ENCODE measurements around the gene ZNF215.
"Not testable (repeated sequence)": the region's sequence is repeated elsewhere in the genome, so short reads cannot be mapped to it uniquely, and the experiment has no call there.

ZNF215 gene

GRCh38 chr11:6943131-6943530, 16.9 kb downstream of the ZNF215 start:
- DNase-seq, result no peak

GRCh38 chr11:6954248-6954647, 28.0 kb downstream of the ZNF215 start:
- DNase-seq, result not testable (repeated sequence)

- no peak for DNase-seq
These were observed 35.9 kb downstream of the ZNF215 start for GRCh38 chr11:6962141-6962540.

- no peak for DNase-seq
These were observed 36.4 kb downstream of the ZNF215 start for GRCh38 chr11:6962673-6963072.

GRCh38 chr11:6968816-6969215, 42.6 kb downstream of the ZNF215 start:
- no peak for DNase-seq

GRCh38 chr11:6969854-6970253, 43.6 kb downstream of the ZNF215 start:
- not testable (repeated sequence) for DNase-seq

- DNase-seq, result no peak
These were observed 53.1 kb downstream of the ZNF215 start for GRCh38 chr11:6979365-6979764.

GRCh38 chr11:6986487-6986886, 60.3 kb downstream of the ZNF215 start:
- no peak for DNase-seq

GRCh38 chr11:6988506-6988905, 62.3 kb downstream of the ZNF215 start:
- no peak for DNase-seq

GRCh38 chr11:6991227-6991626, 65.0 kb downstream of the ZNF215 start:
- DNase-seq, result no peak

GRCh38 chr11:6992026-6992425, 65.8 kb downstream of the ZNF215 start:
- DNase-seq, result no peak

- no peak for DNase-seq
These were observed 66.5 kb downstream of the ZNF215 start for GRCh38 chr11:6992457-6993417.

GRCh38 chr11:6995703-6996102, 69.5 kb downstream of the ZNF215 start:
- no peak for DNase-seq

- no peak for DNase-seq
These were observed 78.3 kb downstream of the ZNF215 start for GRCh38 chr11:7004482-7004881.
